HG02840 (cell line): ENCODE measurements around the gene KSR1.

ENCODE experiments used
- ATAC-seq: cut with Tn5 transposase; IDR thresholded peaks from one replicate; pipeline ENCODE4 v1.9.1; 2021; ENCODE audit warnings: mild to moderate bottlenecking, moderate library complexity, moderate number of reproducible peaks; ENCODE audit not compliant: unreplicated experiment, low FRiP score

The KSR1 gene

DNA sequence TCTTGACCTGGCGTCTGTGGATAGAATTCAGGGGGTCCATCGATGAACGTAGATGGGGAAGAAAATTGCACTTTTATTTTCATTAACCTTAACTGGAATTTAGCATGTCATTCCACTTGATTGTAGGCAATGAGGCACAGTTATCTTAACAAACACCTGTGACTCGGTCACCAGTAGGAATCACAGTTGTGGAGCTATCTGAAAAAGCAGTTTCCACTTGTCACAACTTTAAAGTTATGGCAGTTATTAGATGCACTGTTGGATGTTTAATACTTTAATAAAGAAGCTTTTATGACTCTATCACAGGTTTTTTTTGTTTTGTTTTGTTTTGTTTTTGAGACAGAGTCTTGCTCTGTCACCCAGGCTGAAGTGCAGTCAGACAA is 91.0 kb downstream of the KSR1 start:
- ATAC-seq, result no peak

DNA sequence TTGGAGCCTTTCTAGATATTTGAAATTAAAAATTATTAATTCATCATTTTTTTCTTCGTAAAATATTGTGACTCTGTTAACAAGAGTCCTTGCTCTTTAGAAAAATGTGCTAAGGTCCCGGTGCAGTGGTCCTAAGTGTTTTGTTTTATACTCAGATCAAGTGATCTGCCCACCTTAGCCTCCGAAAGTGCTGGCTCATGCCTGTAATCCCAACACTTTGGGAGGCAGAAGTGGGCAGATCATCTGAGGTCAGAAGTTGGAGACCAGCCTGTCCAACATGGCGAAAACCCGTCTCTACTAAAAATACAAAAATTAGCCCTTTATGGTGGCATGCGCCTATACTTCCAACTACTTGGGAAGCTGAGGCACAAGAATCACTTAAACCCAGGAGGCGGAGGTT is 92.1 kb downstream of the KSR1 start:
- ATAC-seq, result no peak

DNA sequence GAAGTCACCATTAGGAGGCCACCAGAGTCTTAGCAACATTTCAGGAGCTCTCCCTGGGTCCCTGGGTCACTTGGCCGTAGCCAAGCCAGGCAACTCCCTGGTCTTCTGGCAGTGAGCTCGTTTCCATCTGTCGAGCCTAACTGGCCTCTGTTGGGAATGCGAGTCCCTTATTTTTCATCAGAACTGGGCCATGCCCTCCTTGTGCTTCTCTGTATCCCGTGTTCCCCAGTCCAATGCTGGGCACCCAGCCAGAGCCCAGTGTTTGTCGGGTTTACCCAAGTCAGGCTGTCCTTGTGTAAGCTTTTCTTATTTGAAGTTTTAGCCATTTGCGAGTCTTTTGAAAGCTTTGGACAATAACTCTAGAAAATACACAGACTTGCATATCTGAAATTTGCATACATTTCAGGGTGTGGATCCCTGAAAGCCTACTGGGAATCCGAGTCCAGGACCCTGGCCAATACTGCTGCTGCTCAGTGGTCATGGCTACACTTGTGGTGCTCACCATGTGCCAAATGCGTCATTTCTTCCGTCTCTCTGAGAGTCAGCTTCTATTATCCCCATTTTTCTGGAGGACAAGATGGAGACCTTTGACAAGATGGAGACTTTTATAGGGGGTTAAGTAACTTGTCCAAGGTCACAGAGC is 93.1 kb downstream of the KSR1 start:
- no peak for ATAC-seq

DNA sequence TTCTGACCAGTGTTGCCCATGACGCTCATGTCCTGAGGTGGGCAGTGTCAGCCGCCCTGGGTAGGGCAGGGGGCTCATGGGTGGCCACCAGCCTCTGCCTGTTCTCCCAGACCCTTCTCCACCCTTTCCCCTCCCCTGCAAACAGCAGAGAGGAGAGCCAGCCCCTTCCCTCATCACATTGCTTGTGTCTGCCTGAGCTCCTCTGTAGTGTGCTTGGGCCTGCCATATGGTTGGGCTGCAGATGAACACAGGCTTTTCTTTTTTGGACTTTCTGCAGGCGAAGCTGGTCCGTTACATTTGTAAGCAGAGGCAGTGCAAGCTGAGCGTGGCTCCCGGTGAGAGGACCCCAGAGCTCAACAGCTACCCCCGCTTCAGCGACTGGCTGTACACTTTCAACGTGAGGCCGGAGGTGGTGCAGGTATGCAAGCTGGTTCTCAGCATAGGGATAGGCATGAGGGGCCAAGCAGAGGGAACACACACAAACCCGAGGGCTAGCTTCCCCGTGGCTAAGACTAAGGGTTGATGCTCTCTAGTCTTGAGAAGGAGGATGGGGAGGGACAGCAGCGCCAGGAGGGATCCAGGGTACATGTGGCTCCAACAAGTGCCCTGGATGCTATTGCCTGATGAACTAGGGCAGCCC is 94.2 kb downstream of the KSR1 start:
- ATAC-seq, result no peak

DNA sequence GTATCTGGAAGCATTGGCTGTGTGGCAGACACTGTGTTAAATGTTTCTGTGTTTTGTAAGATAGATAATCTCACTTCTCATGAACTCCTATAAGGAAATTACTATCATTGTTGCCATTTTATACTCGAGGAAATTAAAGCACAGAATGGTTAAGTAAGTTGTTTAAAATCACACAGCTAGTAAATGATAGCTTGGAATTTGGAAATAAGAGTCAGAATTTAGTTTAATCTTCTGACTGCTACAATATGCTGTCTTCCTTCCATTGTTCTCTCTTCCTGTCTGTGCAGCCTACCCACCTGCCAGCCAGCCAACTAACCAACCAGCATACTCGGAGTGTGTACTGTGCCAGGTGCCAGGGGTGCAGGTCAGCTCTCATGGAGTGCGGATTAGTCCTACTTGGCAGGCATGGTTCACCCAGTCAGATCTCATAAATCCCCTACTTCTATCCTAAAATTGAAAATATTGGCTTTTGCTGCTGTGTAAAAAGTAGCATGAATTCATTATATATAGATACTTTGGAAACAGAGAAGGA is 94.8 kb downstream of the KSR1 start:
- ATAC-seq, result no peak

DNA sequence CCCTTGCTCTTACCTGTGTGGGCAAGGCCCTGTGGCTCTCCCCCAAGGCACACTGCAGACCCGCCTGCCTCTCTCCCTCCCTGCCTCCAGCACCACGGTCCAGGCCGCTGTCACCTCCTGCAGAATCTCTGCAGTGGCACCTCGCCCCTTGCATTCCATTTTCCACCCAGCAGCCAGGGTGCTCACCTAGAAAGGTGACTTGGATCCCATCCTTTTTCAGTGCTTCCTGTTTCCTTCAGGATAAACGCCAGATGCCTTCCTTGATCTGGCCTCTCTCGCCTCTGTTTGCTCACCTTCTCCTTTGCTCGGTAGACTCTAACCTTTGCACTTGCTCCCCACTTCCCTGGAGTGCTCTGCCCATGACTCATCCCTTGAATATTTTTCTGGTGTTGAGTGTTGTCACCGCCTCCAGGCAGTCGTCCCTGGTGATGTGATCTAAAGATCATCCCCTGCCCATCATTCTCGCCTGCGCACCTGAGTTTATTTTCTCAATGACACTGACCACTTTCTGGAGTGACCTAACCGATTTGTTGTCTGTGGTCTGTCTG is 95.5 kb downstream of the KSR1 start:
- no peak for ATAC-seq

DNA sequence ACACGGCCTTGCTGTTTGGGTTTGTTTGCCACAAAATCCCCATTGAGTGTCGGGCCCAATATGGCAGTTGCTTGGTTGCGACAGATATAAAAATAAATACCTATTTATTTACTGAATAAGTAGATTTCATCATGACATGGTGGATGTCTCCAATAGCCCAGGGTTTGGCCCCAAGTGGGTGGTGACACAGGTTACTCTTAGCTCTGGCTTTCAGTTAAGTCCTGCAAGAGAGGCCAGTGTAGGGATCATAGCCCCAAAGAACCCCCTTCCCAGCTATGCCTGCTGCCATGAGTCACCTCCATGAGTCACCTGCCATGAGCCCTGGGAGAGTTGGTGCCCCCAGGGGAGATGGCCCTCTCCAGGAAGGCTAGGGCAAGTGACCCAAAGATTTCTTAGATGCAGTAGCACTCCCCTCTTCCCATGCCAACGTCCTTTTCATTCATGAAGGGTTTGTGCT is 96.1 kb downstream of the KSR1 start:
- ATAC-seq, result no peak

DNA sequence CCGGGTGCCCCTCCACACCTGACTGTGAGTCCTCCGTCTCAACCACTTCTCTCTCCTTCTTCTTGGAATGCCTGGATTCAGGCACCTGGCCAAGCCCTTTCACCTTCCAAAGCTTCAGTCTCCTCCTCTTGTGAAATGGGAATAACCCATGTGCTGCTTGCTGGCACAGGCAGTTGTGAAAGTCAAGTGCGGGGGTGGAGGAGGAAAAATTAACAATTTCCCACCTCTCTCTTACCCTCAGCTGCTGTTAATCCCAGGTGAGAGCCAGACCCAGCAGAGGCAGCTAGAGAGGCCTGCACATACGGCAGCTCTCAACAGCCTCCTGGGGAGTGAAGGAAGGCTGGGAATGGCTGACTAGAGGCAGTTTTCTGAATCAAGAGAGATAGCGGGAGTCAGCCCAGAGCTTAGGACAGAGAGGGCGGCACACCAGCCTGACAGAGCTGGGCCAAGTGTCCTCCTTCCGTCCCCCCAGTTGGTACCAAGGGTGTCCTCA is 96.8 kb downstream of the KSR1 start:
- no peak for ATAC-seq

DNA sequence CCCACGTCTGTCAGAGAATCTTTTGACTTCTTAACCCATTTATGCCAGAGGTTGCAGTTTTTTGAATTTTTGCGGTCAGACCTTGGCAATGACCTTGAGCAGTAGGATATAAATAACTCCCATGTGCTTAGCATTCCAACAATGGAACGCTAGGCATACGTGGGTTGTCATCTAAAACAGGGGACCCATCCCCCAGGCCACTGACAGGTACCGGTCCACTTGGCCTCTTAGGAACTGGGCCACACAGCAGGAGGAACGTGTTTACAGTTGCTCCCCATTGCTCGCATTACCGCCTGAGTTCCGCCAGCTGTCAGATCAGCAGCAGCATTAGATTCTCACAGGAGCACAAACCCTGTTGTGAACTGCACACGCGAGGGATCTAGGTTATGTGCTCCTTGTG is 97.9 kb downstream of the KSR1 start:
- ATAC-seq, result no peak

DNA sequence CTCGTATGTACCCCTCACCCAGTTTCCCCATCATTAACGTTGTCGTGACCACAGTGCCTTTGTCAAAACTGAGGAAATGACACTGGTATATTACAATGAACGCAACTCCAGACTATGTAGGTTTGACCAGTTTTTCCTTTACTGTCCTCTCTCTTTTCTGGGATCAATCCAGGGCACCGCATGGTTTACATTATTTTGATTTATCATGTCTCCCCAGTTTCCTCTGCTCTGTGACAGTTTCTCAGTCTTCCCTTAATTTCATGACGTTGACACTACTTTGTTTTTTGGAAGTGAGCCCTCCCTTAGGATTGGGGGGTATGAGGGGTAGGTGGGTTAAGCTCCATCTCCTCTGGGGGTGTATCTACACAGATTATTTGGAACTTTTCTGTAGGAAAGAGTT is 98.7 kb downstream of the KSR1 start:
- ATAC-seq, result no peak

DNA sequence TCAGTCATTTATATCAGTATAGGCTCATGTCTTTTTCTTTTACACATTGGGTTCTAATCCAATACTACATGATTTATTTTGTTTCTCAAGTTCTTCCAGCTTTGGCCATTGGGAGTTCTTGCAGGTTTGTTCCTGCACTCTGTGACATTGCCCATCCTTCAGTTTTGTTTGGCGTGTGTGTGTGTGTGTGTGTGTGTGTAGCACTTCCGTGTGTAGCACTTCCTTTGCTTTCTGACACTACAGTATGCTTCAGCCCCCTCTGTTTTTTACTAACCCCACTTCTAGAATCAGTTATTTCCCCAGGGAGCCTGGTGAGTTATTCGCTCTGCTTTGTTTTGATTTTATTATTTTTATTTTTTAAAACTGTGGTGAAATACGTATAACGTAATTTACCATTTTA is 99.1 kb downstream of the KSR1 start:
- ATAC-seq, result no peak

DNA sequence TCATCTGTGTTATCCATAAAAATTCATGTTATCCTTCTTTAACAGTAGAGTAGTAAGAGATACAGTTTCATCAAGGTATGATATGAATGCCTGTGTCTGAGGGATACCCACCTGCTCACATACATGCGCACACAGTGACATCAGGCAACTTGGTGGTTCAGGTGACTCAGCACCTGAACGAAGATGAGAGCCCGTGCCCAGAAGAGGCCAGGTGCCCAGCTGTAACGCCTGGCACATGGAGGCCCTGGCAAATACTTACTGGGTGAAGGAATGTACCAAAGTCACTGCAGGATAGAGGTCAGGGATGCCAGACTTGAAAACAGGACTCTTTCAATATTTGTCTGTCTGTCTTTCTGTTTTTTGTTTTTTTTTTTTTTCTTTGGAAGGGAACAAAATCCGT is 102.1 kb downstream of the KSR1 start:
- no peak for ATAC-seq

DNA sequence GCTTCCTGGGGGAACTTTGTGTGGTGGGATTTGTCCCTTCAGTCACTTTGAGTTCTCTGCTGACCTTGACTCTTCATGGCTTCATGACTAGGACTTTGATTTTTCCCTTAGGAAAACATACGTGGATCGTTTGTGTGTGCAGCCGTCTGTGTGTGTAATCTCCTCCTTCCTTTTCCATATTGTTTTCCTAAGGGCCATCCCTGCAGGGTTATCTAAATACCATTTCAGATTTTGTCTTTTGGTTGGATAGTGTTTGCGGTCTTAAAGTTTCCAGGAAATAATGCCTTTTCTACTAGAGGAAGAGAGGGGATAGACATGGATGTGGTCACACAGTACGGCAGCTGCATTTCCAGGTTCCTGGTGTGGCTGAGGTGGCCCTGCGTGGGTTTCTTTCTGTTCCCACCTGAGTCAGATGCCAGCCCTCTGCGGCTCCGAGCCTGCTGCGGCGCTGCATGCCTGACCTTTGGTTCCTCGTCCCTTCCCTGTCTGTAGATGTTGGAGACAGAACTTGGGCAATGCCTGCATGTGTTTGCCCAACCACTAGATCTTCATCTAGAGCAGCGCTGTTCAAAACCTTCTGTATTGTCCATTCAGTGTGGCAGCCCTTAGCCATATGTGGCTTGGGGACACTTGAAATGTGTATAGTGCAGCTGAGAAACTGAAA is 102.7 kb downstream of the KSR1 start:
- no peak for ATAC-seq

DNA sequence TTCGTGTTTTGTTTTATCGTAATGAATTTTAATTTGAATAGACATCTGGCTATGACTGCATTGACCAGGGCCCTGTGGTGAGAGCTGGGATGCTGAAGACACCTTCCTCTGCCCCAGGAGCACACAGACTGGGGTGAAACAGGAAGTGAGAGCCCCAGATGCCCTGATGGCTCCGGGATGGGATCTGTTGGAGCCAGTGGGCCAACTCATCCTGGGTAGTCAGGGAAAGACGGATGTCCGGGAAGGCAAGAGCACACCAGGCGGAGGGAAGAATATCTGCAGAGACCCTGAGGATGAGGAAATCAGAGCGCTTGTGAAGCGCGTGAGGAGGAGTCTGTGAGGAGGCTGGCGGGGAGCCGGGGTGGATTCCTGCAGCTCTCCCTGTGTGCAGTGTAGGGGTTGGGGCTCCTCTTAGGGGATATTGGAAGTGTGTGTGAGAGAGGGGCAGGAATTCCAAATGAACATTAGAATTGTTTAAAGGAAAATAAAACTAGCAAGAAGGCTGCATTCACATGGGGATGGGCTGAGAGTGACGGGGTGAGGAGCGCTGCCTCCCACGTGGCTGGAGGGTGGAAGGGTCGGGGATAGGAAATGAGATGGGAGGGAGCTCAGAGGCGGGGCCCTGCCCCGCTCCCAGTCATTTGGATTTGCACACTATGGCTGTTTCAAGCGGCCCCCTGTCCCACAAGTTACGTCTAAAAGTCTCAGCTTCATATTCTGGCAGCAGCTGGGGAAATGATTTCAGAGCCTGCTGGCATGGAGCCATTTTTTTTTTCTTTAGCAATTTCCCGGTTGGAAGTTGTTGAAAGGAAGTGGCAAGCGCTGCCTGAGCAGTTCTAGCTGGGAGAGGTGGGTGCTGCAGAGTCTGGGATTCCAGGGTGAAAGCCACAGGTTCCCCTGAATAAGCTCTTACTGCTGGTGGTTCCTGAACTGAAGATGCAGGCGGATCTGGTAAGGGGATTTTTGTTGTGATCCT is 103.5 kb downstream of the KSR1 start:
- ATAC-seq, result no peak

DNA sequence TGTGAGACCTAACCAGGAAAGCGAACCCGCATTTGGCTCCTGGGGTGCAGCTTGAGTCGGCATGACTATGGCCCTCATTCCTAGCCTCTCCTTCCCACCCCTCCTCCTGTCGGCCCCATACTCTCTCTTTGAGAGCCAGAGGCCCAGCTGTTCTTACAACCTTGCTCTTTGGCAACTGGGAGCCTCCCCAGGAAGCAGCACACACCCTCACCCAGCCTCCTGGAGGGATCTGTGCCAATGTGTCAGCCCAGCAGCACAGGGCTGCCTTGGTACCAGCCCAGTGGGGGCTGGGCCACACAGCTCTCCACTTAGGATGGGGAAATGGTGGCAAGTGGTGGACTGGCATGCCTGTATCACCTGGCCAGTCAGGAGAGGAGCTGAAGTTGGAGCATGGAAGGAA is 104.4 kb downstream of the KSR1 start:
- ATAC-seq, result no peak

DNA sequence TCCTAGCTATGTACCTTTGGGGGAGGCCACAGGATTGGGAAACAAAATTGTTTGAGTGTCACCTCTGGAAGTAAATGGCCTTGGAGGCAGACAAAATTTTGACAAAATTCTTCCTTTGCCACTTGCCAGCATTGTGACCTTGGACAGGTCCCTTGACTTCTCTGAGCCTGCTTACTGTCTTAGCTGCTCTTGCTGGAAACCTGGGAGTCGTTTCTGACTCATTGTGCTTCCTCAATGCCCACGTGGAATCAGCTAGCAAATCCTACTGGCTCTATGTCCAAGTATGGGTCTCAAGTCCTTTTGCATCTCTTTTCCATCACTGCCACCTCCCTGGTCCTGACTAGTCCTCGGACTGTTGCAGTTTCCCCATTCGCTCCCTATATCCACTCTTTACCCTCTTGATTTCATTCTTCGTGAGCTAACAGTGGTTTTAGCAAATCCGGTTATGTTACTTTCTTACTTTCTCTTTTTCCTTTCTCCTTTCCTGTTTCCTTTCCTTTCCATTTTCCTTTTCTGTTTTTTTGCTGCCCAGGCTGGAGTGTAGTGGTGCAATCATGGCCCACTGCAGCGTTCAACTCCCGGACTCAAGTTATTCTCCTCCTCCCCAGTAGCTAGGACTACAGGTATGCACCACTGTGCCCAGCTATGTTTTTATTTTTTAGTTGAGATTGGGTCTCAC is 106.7 kb downstream of the KSR1 start:
- ATAC-seq, result no peak

DNA sequence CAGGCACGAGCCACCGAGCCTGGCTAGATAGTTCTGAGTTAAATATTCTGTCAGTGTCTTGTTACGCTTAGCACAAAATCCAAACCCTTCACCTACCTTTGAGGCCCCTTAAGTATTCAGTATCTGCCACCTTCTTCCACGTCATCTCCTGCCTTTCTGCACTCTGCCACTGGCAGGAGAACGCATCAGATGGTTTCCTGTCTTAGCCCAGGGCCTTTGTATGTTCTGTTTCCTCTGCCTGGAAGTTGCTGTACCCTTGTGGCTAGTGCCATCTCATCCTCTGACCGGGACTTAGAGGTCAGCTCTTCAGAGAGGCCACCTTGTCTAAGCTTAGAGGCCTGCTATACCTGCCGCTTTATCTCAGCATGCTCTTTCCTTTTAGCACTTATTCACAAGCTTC is 107.3 kb downstream of the KSR1 start:
- no peak for ATAC-seq

DNA sequence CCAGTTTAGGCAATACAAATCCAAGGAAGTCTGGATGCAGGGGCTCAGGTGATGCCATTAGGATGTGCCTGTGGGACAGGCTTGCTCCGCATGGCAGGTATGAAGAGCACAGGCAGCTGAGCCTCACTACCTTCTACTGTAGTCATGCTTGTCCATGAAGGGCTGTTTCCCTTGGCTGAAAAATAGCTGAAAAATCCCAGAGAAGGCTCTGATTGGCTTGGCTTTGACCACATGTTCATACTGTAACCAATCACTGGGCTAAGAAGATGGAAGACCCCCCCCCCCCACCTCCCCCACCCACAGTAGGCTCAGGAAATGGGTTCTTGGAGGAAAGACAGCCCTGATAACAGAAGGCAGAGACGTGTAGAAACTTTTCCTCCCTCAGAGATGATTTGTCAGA is 108.2 kb downstream of the KSR1 start:
- no peak for ATAC-seq

DNA sequence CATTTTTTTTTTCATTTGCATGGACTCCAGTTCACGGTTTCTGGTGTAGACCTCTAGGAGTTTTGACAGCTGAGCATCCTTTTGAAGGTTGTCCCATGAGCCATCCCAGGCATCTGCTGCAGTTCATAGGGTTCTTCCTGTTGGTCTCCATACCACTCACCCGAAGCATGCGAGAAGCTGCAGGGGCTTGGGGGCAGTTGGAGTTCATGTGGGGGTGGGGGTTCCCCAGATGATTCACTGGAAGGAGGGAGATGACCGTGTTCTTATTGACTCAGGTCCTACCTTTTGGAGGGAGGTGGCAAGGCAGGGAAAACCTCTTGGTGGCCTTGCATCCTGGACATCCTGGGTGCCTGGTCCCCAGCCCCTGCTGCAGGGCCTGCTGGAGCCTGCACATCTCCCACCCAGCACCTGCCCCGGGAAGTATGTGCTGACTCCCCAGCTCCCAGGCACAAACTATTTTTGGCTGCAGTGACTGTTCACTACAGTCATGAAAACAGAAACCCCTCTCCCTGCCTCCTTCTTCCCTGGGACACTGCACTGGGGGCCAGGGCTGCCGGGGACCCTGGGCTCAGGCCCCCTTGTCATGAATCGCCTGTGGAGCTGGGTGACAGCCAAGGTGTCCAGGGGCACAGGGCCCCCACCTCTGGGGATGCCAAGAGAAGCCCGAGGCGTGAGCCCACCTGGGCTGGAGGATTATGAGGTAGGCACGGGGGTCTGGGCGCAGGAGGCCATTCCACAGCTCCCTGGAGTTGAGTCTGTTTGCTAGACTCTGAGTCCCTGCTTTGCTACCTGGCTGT is 109.8 kb downstream of the KSR1 start:
- ATAC-seq, result no peak
